ENCODE results near the gene COL6A3. TPM values are rescaled to one million over a fixed set of nuclear protein-coding genes. Genes with fewer than 3 reads are reported as not detected.
A peak's percentile ranks its signal among the peaks of the same experiment; 100 is the strongest.

COL6A3 gene
- polyA plus RNA-seq, 1 of the 3 experiments (the other 2 are of a cell fraction), result 18.5 TPM

GRCh38 chr2:237280229-237280628, 133.7 kb downstream of the COL6A3 start:
- Histone ChIP-seq H3K36me3 (replicated peaks in 1 of 2; ENCODE audit: control insufficient read depth in 1 of 2, insufficient read depth in 2 of 2, low read length in 1 of 2) (no peaks in the 10 kb centered on the region), H3K4me2 (peak overlapping the region; percentile 39), H3K9me3 (0 out of 2 replicates have a peak, but pooled peaks cover under 1% of the 10 kb centered on the region), H3K4me1 (ENCODE audit: control insufficient read depth in 1 of 2, insufficient read depth in 2 of 2, low read depth in 1 of 2, low read length in 1 of 2) (peaks cover 12 to 51% of the 10 kb centered on the region in 2 experiments; a peak in 3 of 4 replicates), H3F3A (replicated peaks; ENCODE audit: insufficient read depth) (peaks cover 55% of the 10 kb centered on the region), H3K27me3 (ENCODE audit: insufficient read depth) (no peaks in the 10 kb centered on the region), H4K20me1 (ENCODE audit: insufficient read depth) (no peaks in the 10 kb centered on the region), H3K9ac (peak overlapping the region; percentile 79), H2AFZ (ENCODE audit: low read depth) (no peak overlapping the region), H3K4me3 (ENCODE audit: low read depth in 2 of 2, low read length in 1 of 2) (no peak overlapping the region), H3K79me2 (ENCODE audit: insufficient read depth) (no peaks in the 10 kb centered on the region), H3K9me2 (no peaks in the 10 kb centered on the region), H3K27ac (ENCODE audit: low read depth in 2 of 2, low read length in 1 of 2) (peak overlapping the region; percentile 84 to 100; a peak in 3 of 4 replicates)
- POLR2A ChIA-PET, result no interaction called here
- 14% methylated on average over 9 of the region's 11 CpGs for WGBS (ENCODE audit: low lambda C conversion rate)
- CTCF ChIA-PET, result interaction anchor here (0.8 to 1.7 kb wide), 3 partner anchors 11 to 141 kb away, joined by 3 to 5 read pairs (median 5); no protein-coding TSS in a partner anchor
- no peak for DNase-seq
- no peak for TF ChIP-seq MXI1 (IDR thresholded peaks at IDR 0.05; ENCODE audit: low read depth, low read length)
- TF ChIP-seq USF2 (IDR thresholded peaks at IDR 0.05; ENCODE audit: borderline replicate concordance, low read depth, low read length), result no peak
- TF ChIP-seq FOSL2 (IDR thresholded peaks at IDR 0.05; ENCODE audit: borderline replicate concordance, low read depth), result peak; percentile 98
- no peak for TF ChIP-seq EZH2phosphoT487 (IDR thresholded peaks at IDR 0.05; ENCODE audit: borderline replicate concordance, low read depth)
- TF ChIP-seq RFX5 (IDR thresholded peaks at IDR 0.05; ENCODE audit: low read length), result no peak
- no peak for TF ChIP-seq NRF1 (IDR thresholded peaks at IDR 0.05; ENCODE audit: low read depth, low read length)
- no peak for TF ChIP-seq USF1 (IDR thresholded peaks at IDR 0.05; ENCODE audit: borderline replicate concordance, low read depth)
- TF ChIP-seq GABPA (IDR thresholded peaks at IDR 0.05; ENCODE audit: low read depth), result no peak
- peak; percentile 92 for TF ChIP-seq MAX (IDR thresholded peaks at IDR 0.05; ENCODE audit: low read depth)
- TF ChIP-seq CHD2 (IDR thresholded peaks at IDR 0.05; ENCODE audit: low read length, partially characterized antibody), result no peak
- TF ChIP-seq POLR2AphosphoS5 (IDR thresholded peaks at IDR 0.05; ENCODE audit: low read depth, low read length), result peak; percentile 89
- TF ChIP-seq RCOR1 (IDR thresholded peaks at IDR 0.05; ENCODE audit: low read length), result no peak
- TF ChIP-seq NFIC (IDR thresholded peaks at IDR 0.05; ENCODE audit: borderline replicate concordance), result peak; percentile 91
- no peak for TF ChIP-seq TAF1 (IDR thresholded peaks at IDR 0.05; ENCODE audit: borderline replicate concordance, low read depth, low read length)
- peak; percentile 57; the same call in 1 of the 2 replicates for TF ChIP-seq ELF1 (IDR thresholded peaks at IDR 0.05)
- peak; percentile 71; the same call in 1 of the 2 replicates for TF ChIP-seq SIN3A (IDR thresholded peaks at IDR 0.05; ENCODE audit: borderline replicate concordance, low read depth, low read length)
- TF ChIP-seq TCF12 (IDR thresholded peaks at IDR 0.05), result peak; percentile 95
- peak; percentile 62 to 98 for TF ChIP-seq EP300 (IDR thresholded peaks at IDR 0.05; ENCODE audit: borderline replicate concordance in 1 of 2, low read depth in 1 of 2, low read length in 1 of 2)
- TF ChIP-seq PBX3 (IDR thresholded peaks at IDR 0.05), result peak; percentile 86
- TF ChIP-seq YY1 (IDR thresholded peaks at IDR 0.05; ENCODE audit: low read depth), result no peak; the same call in 1 of the 2 replicates
- peak; percentile 97 for TF ChIP-seq FOXM1 (IDR thresholded peaks at IDR 0.05; ENCODE audit: low read depth)
- no peak for TF ChIP-seq IRF3 (IDR thresholded peaks at IDR 0.05; ENCODE audit: low read depth, low read length)
- no peak for TF ChIP-seq RAD21 (IDR thresholded peaks at IDR 0.05; ENCODE audit: low read length)
- TF ChIP-seq FOXJ3 (CRISPR knock-in tag; IDR thresholded peaks at IDR 0.05), result no peak
- peak; percentile 27; the same call in 1 of the 2 replicates for TF ChIP-seq CTCF (IDR thresholded peaks at IDR 0.05)
- TF ChIP-seq RXRA (IDR thresholded peaks at IDR 0.05; ENCODE audit: borderline replicate concordance, low read depth), result peak; percentile 90
- peak; percentile 98 for TF ChIP-seq JUND (IDR thresholded peaks at IDR 0.05)
- TF ChIP-seq GATA2 (CRISPR knock-in tag; IDR thresholded peaks at IDR 0.05), result no peak
- TF ChIP-seq TEAD4 (IDR thresholded peaks at IDR 0.05; ENCODE audit: borderline replicate concordance, insufficient read depth), result peak; percentile 89; the same call in 1 of the 2 replicates
- TF ChIP-seq SMC3 (IDR thresholded peaks at IDR 0.05; ENCODE audit: low read depth, low read length), result peak; percentile 5; the same call in 1 of the 2 replicates

Measured in SK-N-SH (cell line).